Neural cell (in vitro differentiated cells): ENCODE data around the gene RAD51B.

Experiments used
- EZH2 ChIP-seq: fragments of 200-600, 300-800 bp; shearing (Covaris generic), sonication (generic); IDR thresholded peaks from 2 replicates; pipeline ENCODE4 v1.6.1; 2014; ENCODE audit warnings: antibody characterized with exemption, low read length, borderline replicate concordance, mild to moderate bottlenecking; ENCODE audit not compliant: insufficient read depth, poor library complexity, severe bottlenecking
- POLR2AphosphoS5 ChIP-seq: IDR thresholded peaks from 2 replicates; pipeline ENCODE4 v1.6.1; 2012
- RAD21 ChIP-seq: fragments of 450-650 bp; conservative IDR thresholded peaks from 2 replicates; pipeline ENCODE4 v1.6.1; 2014; ENCODE audit warnings: antibody characterized with exemption, mild to moderate bottlenecking, moderate library complexity
- SMC3 ChIP-seq: fragments of 450-650 bp; conservative IDR thresholded peaks from 2 replicates; pipeline ENCODE4 v1.6.1; 2014; ENCODE audit warnings: antibody characterized with exemption, mild to moderate bottlenecking, moderate library complexity; ENCODE audit not compliant: poor library complexity
- TAF1 ChIP-seq: IDR thresholded peaks from 2 replicates; pipeline ENCODE4 v1.6.1; 2012; ENCODE audit warnings: low read depth
- TF ChIP-seq, protein P1 (sequence below): fragments of 450-650 bp; IDR thresholded peaks from 2 replicates; pipeline ENCODE4 v1.5.1; 2014; ENCODE audit warnings: antibody characterized with exemption, mild to moderate bottlenecking, moderate library complexity; ENCODE audit not compliant: poor library complexity, severe bottlenecking
- TF ChIP-seq, protein P2 (sequence below): IDR thresholded peaks from 2 replicates; pipeline ENCODE4 v1.6.1; 2012; ENCODE audit warnings: borderline replicate concordance

DNA sequence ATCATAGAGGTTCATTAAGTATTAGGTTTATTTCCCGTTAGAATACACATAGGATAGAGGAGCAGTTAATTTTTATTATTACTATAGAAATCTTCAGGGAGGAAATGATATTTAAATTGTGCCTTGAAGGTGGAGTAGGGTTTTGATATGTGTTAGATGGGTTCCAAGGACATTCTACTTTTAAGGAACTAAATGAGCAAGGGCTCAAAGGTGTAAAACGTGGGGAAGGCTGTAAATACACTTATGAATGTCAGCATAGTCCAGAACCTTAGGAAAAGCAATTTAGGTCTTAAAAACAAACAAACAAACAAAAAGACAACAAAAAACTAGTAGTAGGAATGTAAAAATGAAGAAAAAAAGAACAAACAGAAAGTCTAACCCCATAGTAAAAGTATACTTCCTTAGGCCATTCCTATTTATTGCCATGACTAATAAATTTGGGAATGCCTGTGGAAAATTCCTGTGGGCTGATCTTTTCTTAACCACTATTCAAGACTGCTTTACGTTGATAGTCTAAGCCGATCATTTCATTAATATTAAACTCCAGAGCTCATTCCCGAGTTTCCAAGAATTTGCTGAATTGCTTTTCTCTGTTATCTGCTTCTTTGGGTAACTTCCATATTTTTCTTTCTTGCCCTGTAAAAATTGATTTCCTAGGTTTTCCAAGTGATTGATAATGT, 180.3 kb downstream of the RAD51B start:
- no peak for TF ChIP-seq EZH2
- TF ChIP-seq, protein P1, sequence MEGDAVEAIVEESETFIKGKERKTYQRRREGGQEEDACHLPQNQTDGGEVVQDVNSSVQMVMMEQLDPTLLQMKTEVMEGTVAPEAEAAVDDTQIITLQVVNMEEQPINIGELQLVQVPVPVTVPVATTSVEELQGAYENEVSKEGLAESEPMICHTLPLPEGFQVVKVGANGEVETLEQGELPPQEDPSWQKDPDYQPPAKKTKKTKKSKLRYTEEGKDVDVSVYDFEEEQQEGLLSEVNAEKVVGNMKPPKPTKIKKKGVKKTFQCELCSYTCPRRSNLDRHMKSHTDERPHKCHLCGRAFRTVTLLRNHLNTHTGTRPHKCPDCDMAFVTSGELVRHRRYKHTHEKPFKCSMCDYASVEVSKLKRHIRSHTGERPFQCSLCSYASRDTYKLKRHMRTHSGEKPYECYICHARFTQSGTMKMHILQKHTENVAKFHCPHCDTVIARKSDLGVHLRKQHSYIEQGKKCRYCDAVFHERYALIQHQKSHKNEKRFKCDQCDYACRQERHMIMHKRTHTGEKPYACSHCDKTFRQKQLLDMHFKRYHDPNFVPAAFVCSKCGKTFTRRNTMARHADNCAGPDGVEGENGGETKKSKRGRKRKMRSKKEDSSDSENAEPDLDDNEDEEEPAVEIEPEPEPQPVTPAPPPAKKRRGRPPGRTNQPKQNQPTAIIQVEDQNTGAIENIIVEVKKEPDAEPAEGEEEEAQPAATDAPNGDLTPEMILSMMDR: no peak
- TF ChIP-seq, protein P2, sequence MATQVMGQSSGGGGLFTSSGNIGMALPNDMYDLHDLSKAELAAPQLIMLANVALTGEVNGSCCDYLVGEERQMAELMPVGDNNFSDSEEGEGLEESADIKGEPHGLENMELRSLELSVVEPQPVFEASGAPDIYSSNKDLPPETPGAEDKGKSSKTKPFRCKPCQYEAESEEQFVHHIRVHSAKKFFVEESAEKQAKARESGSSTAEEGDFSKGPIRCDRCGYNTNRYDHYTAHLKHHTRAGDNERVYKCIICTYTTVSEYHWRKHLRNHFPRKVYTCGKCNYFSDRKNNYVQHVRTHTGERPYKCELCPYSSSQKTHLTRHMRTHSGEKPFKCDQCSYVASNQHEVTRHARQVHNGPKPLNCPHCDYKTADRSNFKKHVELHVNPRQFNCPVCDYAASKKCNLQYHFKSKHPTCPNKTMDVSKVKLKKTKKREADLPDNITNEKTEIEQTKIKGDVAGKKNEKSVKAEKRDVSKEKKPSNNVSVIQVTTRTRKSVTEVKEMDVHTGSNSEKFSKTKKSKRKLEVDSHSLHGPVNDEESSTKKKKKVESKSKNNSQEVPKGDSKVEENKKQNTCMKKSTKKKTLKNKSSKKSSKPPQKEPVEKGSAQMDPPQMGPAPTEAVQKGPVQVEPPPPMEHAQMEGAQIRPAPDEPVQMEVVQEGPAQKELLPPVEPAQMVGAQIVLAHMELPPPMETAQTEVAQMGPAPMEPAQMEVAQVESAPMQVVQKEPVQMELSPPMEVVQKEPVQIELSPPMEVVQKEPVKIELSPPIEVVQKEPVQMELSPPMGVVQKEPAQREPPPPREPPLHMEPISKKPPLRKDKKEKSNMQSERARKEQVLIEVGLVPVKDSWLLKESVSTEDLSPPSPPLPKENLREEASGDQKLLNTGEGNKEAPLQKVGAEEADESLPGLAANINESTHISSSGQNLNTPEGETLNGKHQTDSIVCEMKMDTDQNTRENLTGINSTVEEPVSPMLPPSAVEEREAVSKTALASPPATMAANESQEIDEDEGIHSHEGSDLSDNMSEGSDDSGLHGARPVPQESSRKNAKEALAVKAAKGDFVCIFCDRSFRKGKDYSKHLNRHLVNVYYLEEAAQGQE: no peak
- no peak for TF ChIP-seq RAD21
- TF ChIP-seq SMC3: no peak
- TF ChIP-seq TAF1: no peak
- no peak for TF ChIP-seq POLR2AphosphoS5
